Measurements from ENCODE around the gene SMIM45.

The SMIM45 gene

DNA sequence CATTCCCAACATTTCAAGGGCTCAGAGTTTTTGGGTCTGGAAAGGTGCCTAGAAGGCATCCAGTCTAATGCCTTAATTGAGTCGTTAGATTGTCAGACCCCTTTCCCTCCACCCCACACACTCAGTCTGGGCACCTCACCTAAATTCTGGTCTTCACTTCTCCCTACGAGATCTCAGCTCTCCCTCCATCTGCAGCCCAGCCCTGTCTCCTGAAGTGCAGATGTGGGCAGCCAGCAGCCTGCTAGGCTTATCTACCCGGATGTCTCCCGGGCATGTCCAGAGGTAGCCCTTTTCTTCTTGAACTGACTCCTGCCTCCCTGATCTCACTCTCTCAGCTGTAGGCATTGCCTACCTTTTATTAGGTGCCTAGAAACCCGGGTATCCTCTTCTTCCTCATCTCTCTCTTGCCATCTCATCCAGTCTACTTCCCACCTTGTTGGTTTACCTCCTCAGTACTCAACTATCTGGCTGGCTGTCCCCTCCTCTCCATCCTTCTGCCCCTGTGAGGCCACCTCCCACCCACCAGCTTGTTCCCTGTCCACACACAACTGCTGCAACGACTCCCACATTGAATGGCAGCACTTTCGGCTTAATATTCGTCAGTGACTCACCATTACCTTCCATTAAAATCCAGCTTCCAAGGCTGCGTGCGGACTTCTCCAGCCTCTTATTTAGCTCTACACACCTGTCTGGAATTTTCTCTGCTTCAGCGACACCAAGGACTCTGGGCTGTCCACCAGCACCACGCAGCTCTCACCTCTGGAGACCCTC is 23.5 kb downstream of the SMIM45 start:
- peaks cover 54% of the 10 kb centered on the region for H3K27me3 ChIP-seq (ENCODE audit: insufficient read depth, insufficient read length)
- no peak for DNase-seq (ENCODE audit: low read depth, low spot score)
- H3K4me1 ChIP-seq (ENCODE audit: insufficient read depth, insufficient read length): peaks cover 6% of the 10 kb centered on the region
- H3K9me3 ChIP-seq (ENCODE audit: insufficient read depth, low read length): peaks cover 7% of the 10 kb centered on the region; the same call in 1 of the 2 replicates
- TF ChIP-seq ZNF274 (IDR thresholded peaks at IDR 0.05; ENCODE audit: low read depth, low read length) (no peak), SUZ12 (IDR thresholded peaks at IDR 0.05; ENCODE audit: extremely low read depth, insufficient read depth, insufficient read length) (no peak), YY1 (IDR thresholded peaks at IDR 0.05; ENCODE audit: insufficient read depth, insufficient read length) (no peak)
- H3K9ac ChIP-seq (ENCODE audit: insufficient read length, low read depth): no peak overlapping the region
- H3K4me3 ChIP-seq (ENCODE audit: insufficient read length, low read depth): no peak overlapping the region
- H3K36me3 ChIP-seq (ENCODE audit: insufficient read depth, insufficient read length, low read length): no peaks in the 10 kb centered on the region

GRCh38 chr22:41976070-41976901 is 24.3 kb downstream of the SMIM45 start:
- Histone ChIP-seq H3K36me3 (ENCODE audit: insufficient read depth, insufficient read length, low read length) (no peaks in the 10 kb centered on the region), H3K9ac (ENCODE audit: insufficient read length, low read depth) (no peak overlapping the region), H3K27me3 (ENCODE audit: insufficient read depth, insufficient read length) (peaks cover 48% of the 10 kb centered on the region), H3K4me1 (ENCODE audit: insufficient read depth, insufficient read length) (peaks cover 6% of the 10 kb centered on the region), H3K4me3 (ENCODE audit: insufficient read length, low read depth) (peak overlapping the region; percentile 36), H3K9me3 (ENCODE audit: insufficient read depth, low read length) (peaks cover 4% of the 10 kb centered on the region; the same call in 1 of the 2 replicates)
- TF ChIP-seq ZNF274 (IDR thresholded peaks at IDR 0.05; ENCODE audit: low read depth, low read length) (no peak), YY1 (IDR thresholded peaks at IDR 0.05; ENCODE audit: insufficient read depth, insufficient read length) (no peak), SUZ12 (IDR thresholded peaks at IDR 0.05; ENCODE audit: extremely low read depth, insufficient read depth, insufficient read length) (no peak)
- no peak for DNase-seq (ENCODE audit: low read depth, low spot score)

DNA sequence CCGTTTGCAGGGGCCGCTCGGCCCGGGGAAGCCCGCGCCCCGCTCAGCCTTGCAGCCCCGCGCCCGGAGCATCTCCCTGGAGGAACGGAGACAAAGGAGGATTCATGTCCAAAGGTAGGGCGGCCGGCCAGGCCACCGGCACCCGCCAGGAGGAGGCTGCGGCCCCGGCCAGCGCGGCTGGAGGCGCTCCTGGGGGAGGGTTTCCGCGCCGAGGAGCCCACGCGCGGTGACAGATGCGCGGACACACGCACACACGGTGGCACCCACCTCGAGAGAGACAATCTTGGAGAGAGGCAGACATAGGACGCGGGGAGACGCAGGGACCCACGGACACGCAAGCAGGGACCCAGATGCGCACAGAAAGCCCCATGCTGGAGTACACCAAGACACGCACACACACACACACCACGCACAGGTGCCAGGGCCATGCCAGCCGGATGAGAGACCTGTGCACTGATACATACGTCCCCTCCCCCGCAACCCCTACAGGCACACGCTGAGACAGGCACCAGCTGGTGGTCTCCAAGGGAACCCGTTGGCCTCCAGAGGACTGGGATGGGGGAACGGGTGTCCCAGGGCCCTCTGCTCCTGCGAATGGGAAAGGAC is 25.1 kb downstream of the SMIM45 start:
- H3K27me3 ChIP-seq (ENCODE audit: insufficient read depth, insufficient read length): peaks cover 43% of the 10 kb centered on the region
- no peak for DNase-seq (ENCODE audit: low read depth, low spot score)

GRCh38 chr22:41978732-41979131 is 26.8 kb downstream of the SMIM45 start:
- Histone ChIP-seq H3K27me3 (ENCODE audit: insufficient read depth, insufficient read length) (peaks cover 36% of the 10 kb centered on the region), H3K9ac (ENCODE audit: insufficient read length, low read depth) (no peak overlapping the region), H3K4me3 (ENCODE audit: insufficient read length, low read depth) (no peak overlapping the region), H3K4me1 (ENCODE audit: insufficient read depth, insufficient read length) (peaks cover 6% of the 10 kb centered on the region), H3K36me3 (ENCODE audit: insufficient read depth, insufficient read length, low read length) (no peaks in the 10 kb centered on the region), H3K9me3 (ENCODE audit: insufficient read depth, low read length) (no peaks in the 10 kb centered on the region)
- DNase-seq (ENCODE audit: low read depth, low spot score): no peak
- no peak for TF ChIP-seq SUZ12 (IDR thresholded peaks at IDR 0.05; ENCODE audit: extremely low read depth, insufficient read depth, insufficient read length)
- TF ChIP-seq ZNF274 (IDR thresholded peaks at IDR 0.05; ENCODE audit: low read depth, low read length): no peak
- TF ChIP-seq YY1 (IDR thresholded peaks at IDR 0.05; ENCODE audit: insufficient read depth, insufficient read length): no peak

More for the DNA sequence above, 25.1 kb downstream of the SMIM45 start:
- Histone ChIP-seq H3K36me3 (ENCODE audit: insufficient read depth, insufficient read length, low read length) (no peaks in the 10 kb centered on the region), H3K9ac (ENCODE audit: insufficient read length, low read depth) (peak overlapping the region; percentile 79), H3K9me3 (ENCODE audit: insufficient read depth, low read length) (no peaks in the 10 kb centered on the region), H3K4me3 (ENCODE audit: insufficient read length, low read depth) (peak overlapping the region; percentile 59), H3K4me1 (ENCODE audit: insufficient read depth, insufficient read length) (peaks cover 6% of the 10 kb centered on the region)
- TF ChIP-seq SUZ12 (IDR thresholded peaks at IDR 0.05; ENCODE audit: extremely low read depth, insufficient read depth, insufficient read length) (no peak), YY1 (IDR thresholded peaks at IDR 0.05; ENCODE audit: insufficient read depth, insufficient read length) (no peak), ZNF274 (IDR thresholded peaks at IDR 0.05; ENCODE audit: low read depth, low read length) (no peak)

DNA sequence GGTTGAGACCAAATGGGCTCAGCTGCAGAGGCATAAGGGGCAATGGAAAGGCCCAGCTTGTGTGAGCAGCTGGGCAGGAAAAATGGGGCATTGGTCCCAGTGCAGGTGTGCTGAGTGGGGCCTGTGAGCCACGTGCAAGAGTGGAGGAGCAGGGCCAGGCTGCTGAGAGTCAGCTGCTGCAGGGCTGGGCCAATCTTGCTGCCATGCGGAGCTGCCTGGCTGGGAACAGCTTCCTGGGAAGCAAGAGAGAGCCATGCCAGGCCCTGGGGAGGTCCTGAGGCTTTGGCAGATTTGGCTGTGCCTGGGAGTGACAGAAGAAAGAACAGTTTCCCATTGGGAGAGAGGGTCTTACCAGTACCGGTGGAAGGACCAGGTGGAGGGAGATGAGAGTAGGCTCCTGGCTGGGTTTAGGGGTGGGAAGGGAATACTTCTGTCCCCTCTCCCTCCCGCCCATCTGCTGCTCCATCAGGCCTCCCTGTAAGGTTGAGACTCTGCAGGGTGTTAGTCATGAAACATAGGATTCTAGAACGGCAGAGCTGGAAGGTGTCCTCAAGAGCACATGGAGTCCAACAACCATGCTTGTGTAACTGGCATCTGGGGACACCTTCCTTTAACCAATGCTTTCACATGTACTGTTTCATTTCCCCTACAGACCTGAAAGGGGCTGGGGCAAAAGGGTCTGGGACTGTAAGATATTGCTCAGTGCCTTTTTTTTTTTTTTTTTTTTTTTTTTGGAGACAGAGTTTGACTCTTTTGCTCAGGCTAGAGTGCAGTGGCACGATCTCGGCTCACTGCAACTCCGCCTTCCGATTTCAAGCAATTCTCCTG is 27.7 kb downstream of the SMIM45 start:
- TF ChIP-seq YY1 (IDR thresholded peaks at IDR 0.05; ENCODE audit: insufficient read depth, insufficient read length) (no peak), SUZ12 (IDR thresholded peaks at IDR 0.05; ENCODE audit: extremely low read depth, insufficient read depth, insufficient read length) (no peak), ZNF274 (IDR thresholded peaks at IDR 0.05; ENCODE audit: low read depth, low read length) (no peak)
- H3K27me3 ChIP-seq (ENCODE audit: insufficient read depth, insufficient read length): peaks cover 36% of the 10 kb centered on the region
- no peaks in the 10 kb centered on the region for H3K9me3 ChIP-seq (ENCODE audit: insufficient read depth, low read length)
- H3K9ac ChIP-seq (ENCODE audit: insufficient read length, low read depth): no peak overlapping the region
- H3K4me1 ChIP-seq (ENCODE audit: insufficient read depth, insufficient read length): peaks cover 6% of the 10 kb centered on the region
- H3K36me3 ChIP-seq (ENCODE audit: insufficient read depth, insufficient read length, low read length): no peaks in the 10 kb centered on the region
- no peak overlapping the region for H3K4me3 ChIP-seq (ENCODE audit: insufficient read length, low read depth)
- DNase-seq (ENCODE audit: low read depth, low spot score): no peak

DNA sequence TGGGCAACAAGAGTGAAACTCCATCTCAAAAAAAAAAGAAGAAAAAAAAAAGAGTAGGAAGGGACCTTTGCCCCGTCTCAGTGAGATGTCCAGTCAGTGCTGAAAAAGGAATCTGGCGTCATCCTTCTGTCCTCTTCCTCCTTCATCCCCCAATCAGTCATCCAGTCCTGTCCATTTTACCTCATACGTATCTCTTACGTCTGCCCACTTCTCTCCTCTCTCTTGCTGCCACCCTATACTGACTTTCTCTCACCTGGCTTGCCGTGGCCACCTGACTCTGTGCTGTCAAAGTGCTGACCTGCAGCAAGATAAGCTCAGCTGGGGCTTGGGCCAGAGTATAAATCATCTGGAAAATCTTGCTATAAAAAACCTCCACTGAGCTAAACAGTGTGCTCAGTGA is 30.9 kb downstream of the SMIM45 start:
- no peak for TF ChIP-seq YY1 (IDR thresholded peaks at IDR 0.05; ENCODE audit: insufficient read depth, insufficient read length)
- TF ChIP-seq ZNF274 (IDR thresholded peaks at IDR 0.05; ENCODE audit: low read depth, low read length): no peak
- TF ChIP-seq SUZ12 (IDR thresholded peaks at IDR 0.05; ENCODE audit: extremely low read depth, insufficient read depth, insufficient read length): no peak
- Histone ChIP-seq H3K9ac (ENCODE audit: insufficient read length, low read depth) (no peak overlapping the region), H3K27me3 (ENCODE audit: insufficient read depth, insufficient read length) (peaks cover 8% of the 10 kb centered on the region), H3K4me3 (ENCODE audit: insufficient read length, low read depth) (no peak overlapping the region), H3K36me3 (ENCODE audit: insufficient read depth, insufficient read length, low read length) (no peaks in the 10 kb centered on the region), H3K9me3 (ENCODE audit: insufficient read depth, low read length) (no peaks in the 10 kb centered on the region), H3K4me1 (ENCODE audit: insufficient read depth, insufficient read length) (peaks cover under 1% of the 10 kb centered on the region)
- DNase-seq (ENCODE audit: low read depth, low spot score): no peak

Measured in NT2/D1 (cell line).